OCI-LY7 (cell line): Measurements from ENCODE around the gene CDKN1B. TPM values are rescaled to one million over a fixed set of nuclear protein-coding genes. Genes with fewer than 3 reads are reported as not detected.

Source experiments
- BruUV-seq: library from RNA; stranded (reverse); fragments of 400-500 nt; replicated peaks from 2 replicates; lab custom pipeline; 2021; lab: Mats Ljungman, UMichigan
- CTCF ChIA-PET: fragments of 300-600 bp; sonication (Branson Sonifier 250); formaldehyde crosslinking; loops from one replicate; lab custom pipeline; 2022; ENCODE audit warnings: antibody characterized with exemption; ENCODE audit not compliant: unreplicated experiment; lab: Charles Lee
- POLR2A ChIA-PET: fragments of 300-600 bp; sonication (Branson Sonifier 250); formaldehyde crosslinking; loops from one replicate; lab custom pipeline; 2022; ENCODE audit warnings: antibody characterized with exemption; lab: Charles Lee
- DNase-seq: peaks from one replicate; pipeline ENCODE4 v3.0.0-alpha.2; 2015; ENCODE audit warnings: low spot score
- H2AFZ ChIP-seq: fragments of 200-600 bp; sonication (generic), shearing (Covaris generic); 2 replicates; pipeline ENCODE4 v1.6.1; 2014; ENCODE audit warnings: mild to moderate bottlenecking, antibody characterized with exemption, low read length, moderate library complexity
- H3K27ac ChIP-seq: fragments of 200-600 bp; sonication (generic); 2 replicates; pipeline ENCODE4 v1.5.1; 2014; ENCODE audit warnings: mixed run types, low read depth, mild to moderate bottlenecking, moderate library complexity, low read length, inconsistent platforms; ENCODE audit not compliant: poor library complexity, severe bottlenecking
- H3K36me3 ChIP-seq: fragments of 200-600 bp; sonication (generic); 2 replicates; pipeline ENCODE4 v1.6.1; 2014; ENCODE audit warnings: mild to moderate bottlenecking, antibody characterized with exemption, low read length, moderate library complexity, mixed read lengths; ENCODE audit not compliant: insufficient read depth
- H3K4me1 ChIP-seq: fragments of 200-600 bp; sonication (generic); 2 replicates; pipeline ENCODE4 v1.5.1; 2014; ENCODE audit warnings: mild to moderate bottlenecking, low read length; ENCODE audit not compliant: insufficient read depth, poor library complexity, severe bottlenecking
- H3K4me2 ChIP-seq: fragments of 200-600 bp; sonication (generic); 2 replicates; pipeline ENCODE4 v1.6.1; 2014; ENCODE audit warnings: mild to moderate bottlenecking, low read length
- H3K4me3 ChIP-seq: fragments of 200-600 bp; sonication (generic); 2 replicates; pipeline ENCODE4 v1.5.1; 2014; ENCODE audit warnings: mild to moderate bottlenecking, low read depth, low read length; ENCODE audit not compliant: poor library complexity, severe bottlenecking
- H3K79me2 ChIP-seq: fragments of 200-600 bp; sonication (generic); 2 replicates; pipeline ENCODE4 v1.6.1; 2016; ENCODE audit warnings: low read depth, mild to moderate bottlenecking, low read length, moderate library complexity, mixed read lengths; ENCODE audit not compliant: insufficient read depth
- H3K9me2 ChIP-seq: fragments of 200-600 bp; sonication (generic); 2 replicates; pipeline ENCODE4 v1.6.1; 2016; ENCODE audit warnings: mild to moderate bottlenecking, low read length, mixed read lengths; ENCODE audit not compliant: insufficient read depth
- H3K9me3 ChIP-seq: fragments of 200-600 bp; sonication (generic); 2 replicates; pipeline ENCODE4 v1.6.1; 2014; ENCODE audit warnings: mild to moderate bottlenecking, mixed run types, low read length, mixed read lengths
- H4K20me1 ChIP-seq: fragments of 200-600 bp; sonication (generic); 2 replicates; pipeline ENCODE4 v1.6.1; 2014; ENCODE audit warnings: mild to moderate bottlenecking, antibody characterized with exemption, low read length, moderate library complexity, mixed read lengths; ENCODE audit not compliant: insufficient read depth
- EZH2phosphoT487 ChIP-seq: fragments of 200-600 bp; sonication (generic); IDR thresholded peaks from 2 replicates; pipeline ENCODE4 v1.6.1; 2018; ENCODE audit warnings: low read depth, borderline replicate concordance, mild to moderate bottlenecking, mixed run types, antibody characterized with exemption, low read length, moderate library complexity, mixed read lengths
- intact Hi-C: fragments of 100-400 bp; cut with micrococcal nuclease; formaldehyde crosslinking; loops from one replicate; pipeline ENCODE4 v1.10.0; 2022; ENCODE audit not compliant: unreplicated experiment
- total RNA-seq, 2 experiments: library from RNA; depleted of rRNA in 1 of 2; stranded (reverse); fragments of >200 nt in 1 of 2; shearing (Covaris generic) in 1 of 2; gene quantifications; 2 replicates each; pipeline ENCODE4 v1.2.3, GENCODE V29; 2014 to 2022
- TF ChIP-seq, protein P1 (sequence below): fragments of 200-600 bp; sonication (generic); conservative IDR thresholded peaks from 2 replicates; pipeline ENCODE4 v1.5.1; 2014; ENCODE audit warnings: mild to moderate bottlenecking, antibody characterized with exemption, low read length, moderate library complexity, mixed read lengths

CDKN1B gene
- total RNA-seq, 2 experiments from 2014 or later: 45.3 to 59.4 TPM

DNA sequence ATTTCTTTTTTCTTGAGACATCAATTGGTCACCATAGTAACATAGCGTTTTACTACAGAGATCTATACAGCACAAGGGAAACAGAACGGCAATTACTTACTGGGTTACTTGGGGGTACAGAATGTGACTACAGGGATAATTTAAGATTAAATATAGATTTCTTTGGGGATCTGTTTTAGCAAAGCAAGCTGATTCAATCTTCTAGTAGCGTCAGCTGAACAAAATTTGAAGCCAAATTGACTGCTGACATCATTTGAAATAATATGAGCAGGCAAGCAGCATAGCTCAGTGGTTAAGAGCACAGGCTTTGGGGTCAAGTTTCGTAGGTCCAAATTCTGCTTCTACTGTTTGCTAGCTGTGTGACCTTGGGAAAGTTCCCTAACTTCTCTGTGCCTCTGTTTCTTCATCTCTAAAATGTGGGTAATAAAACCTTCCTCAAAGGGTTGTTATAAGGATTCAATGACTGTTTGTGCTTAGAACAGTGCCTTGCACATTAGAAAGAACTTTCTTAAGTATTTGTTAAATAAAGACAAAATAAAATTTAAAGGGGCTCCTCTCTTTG lies 34.0 kb upstream of the CDKN1B start:
- POLR2A ChIA-PET: interaction anchor here (0.6 to 1.3 kb wide), 3 partner anchors 11 to 245 kb away, joined by 3 to 4 read pairs (median 4); no protein-coding TSS in a partner anchor
- Histone ChIP-seq H3K4me3 (no peak overlapping the region), H3K36me3 (no peaks in the 10 kb centered on the region), H3K4me2 (no peak overlapping the region), H3K9me2 (no peaks in the 10 kb centered on the region), H4K20me1 (no peaks in the 10 kb centered on the region), H3K4me1 (no peaks in the 10 kb centered on the region), H3K27ac (no peak overlapping the region), H2AFZ (no peak overlapping the region), H3K79me2 (no peaks in the 10 kb centered on the region), H3K9me3 (no peaks in the 10 kb centered on the region)
- intact Hi-C loops: no loop called here
- DNase-seq: no peak
- BruUV-seq: no TSS peak
- TF ChIP-seq, protein P1, sequence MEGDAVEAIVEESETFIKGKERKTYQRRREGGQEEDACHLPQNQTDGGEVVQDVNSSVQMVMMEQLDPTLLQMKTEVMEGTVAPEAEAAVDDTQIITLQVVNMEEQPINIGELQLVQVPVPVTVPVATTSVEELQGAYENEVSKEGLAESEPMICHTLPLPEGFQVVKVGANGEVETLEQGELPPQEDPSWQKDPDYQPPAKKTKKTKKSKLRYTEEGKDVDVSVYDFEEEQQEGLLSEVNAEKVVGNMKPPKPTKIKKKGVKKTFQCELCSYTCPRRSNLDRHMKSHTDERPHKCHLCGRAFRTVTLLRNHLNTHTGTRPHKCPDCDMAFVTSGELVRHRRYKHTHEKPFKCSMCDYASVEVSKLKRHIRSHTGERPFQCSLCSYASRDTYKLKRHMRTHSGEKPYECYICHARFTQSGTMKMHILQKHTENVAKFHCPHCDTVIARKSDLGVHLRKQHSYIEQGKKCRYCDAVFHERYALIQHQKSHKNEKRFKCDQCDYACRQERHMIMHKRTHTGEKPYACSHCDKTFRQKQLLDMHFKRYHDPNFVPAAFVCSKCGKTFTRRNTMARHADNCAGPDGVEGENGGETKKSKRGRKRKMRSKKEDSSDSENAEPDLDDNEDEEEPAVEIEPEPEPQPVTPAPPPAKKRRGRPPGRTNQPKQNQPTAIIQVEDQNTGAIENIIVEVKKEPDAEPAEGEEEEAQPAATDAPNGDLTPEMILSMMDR: no peak
- CTCF ChIA-PET: interaction anchor here (0.5 kb wide), 1 partner anchor 306 kb away, joined by 3 read pairs; no protein-coding TSS in a partner anchor

DNA sequence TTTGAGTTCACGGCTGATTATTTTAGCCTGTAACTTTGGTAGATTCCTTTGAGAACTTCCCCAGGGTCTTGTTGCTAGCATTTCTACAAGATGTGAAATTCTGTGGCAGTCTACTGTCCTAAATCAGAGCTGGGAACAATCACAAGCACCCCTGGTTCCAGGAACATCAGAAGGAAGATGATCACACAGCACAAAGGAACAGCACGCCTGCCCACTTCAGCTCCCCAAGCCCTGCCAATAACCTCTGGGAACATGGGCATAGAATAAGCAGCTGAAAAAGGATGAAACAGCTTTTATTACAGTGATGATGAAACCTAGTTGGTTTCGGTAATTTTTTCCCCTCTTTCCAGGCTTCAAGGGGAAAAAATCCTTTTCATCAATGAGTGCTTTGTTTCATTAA lies 33.4 kb upstream of the CDKN1B start:
- DNase-seq: no peak
- no peaks in the 10 kb centered on the region for H3K36me3 ChIP-seq
- H4K20me1 ChIP-seq: no peaks in the 10 kb centered on the region
- ChIA-PET CTCF (interaction anchor here (0.5 kb wide), 1 partner anchor 306 kb away, joined by 3 read pairs; no protein-coding TSS in a partner anchor), POLR2A (interaction anchor here (0.6 to 1.3 kb wide), 3 partner anchors 10 to 246 kb away, joined by 3 to 4 read pairs (median 4); no protein-coding TSS in a partner anchor)
- intact Hi-C loops: no loop called here
- no peak overlapping the region for H3K4me3 ChIP-seq
- no peak overlapping the region for H3K4me2 ChIP-seq
- no peaks in the 10 kb centered on the region for H3K9me2 ChIP-seq
- no peak overlapping the region for H2AFZ ChIP-seq
- TF ChIP-seq, protein P1: no peak
- TF ChIP-seq EZH2phosphoT487: no peak
- BruUV-seq: no TSS peak
- no peaks in the 10 kb centered on the region for H3K9me3 ChIP-seq
- H3K79me2 ChIP-seq: no peaks in the 10 kb centered on the region
- no peak overlapping the region for H3K27ac ChIP-seq
- no peaks in the 10 kb centered on the region for H3K4me1 ChIP-seq

DNA sequence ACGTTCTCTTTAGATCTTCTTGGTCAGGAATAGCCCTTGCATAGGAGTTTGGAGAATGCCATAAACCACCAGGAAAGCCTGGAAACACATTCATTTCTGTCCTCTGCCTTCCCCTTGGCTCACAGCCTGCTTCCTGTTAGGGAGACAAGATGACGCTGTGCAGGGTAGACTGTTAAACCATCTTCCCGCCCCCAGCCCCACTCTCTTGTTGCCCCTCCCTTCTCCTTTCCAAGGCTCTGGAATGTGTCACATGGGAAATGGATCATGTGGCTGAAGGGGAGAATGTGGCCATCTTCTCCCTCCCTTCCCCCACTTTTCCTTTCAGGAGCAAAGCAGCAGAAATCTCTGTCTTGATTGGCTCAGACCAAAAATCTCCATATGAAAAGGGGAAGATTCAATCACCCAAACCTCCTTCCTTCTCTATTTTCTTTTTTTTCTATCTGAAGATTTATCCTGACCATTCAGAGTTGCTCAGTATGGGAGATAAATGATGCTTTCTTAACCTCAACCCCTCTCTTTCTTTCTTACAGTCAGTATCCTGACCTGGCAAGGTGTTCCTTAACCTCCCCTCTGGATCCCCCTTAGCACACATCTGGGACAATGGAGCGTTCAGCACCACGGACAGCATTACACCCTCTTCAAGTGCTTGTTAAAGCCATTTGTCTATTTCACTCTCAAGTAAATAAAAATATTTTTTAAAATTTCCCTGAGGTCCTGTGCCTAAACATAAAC lies 32.6 kb upstream of the CDKN1B start:
- Histone ChIP-seq H3K4me1 (no peaks in the 10 kb centered on the region), H4K20me1 (no peaks in the 10 kb centered on the region), H3K36me3 (no peaks in the 10 kb centered on the region), H3K4me3 (no peak overlapping the region), H3K9me3 (no peaks in the 10 kb centered on the region), H3K9me2 (no peaks in the 10 kb centered on the region), H3K79me2 (no peaks in the 10 kb centered on the region), H3K4me2 (no peak overlapping the region), H2AFZ (no peak overlapping the region), H3K27ac (no peak overlapping the region)
- POLR2A ChIA-PET: no interaction called here
- no TSS peak for BruUV-seq
- intact Hi-C loops: no loop called here
- TF ChIP-seq EZH2phosphoT487: no peak
- TF ChIP-seq, protein P1: no peak
- DNase-seq: peak; percentile 17
- CTCF ChIA-PET: no interaction called here
